OCI-LY7 (cell line): Measurements from ENCODE around the gene NTM.

Experiments used
- EZH2phosphoT487 ChIP-seq: fragments of 200-600 bp; sonication (generic); IDR thresholded peaks from 2 replicates; pipeline ENCODE4 v1.6.1; 2018; ENCODE audit warnings: low read depth, borderline replicate concordance, mild to moderate bottlenecking, mixed run types, antibody characterized with exemption, low read length, moderate library complexity, mixed read lengths
- TF ChIP-seq, protein P1 (sequence below): fragments of 200-600 bp; sonication (generic); conservative IDR thresholded peaks from 2 replicates; pipeline ENCODE4 v1.5.1; 2014; ENCODE audit warnings: mild to moderate bottlenecking, antibody characterized with exemption, low read length, moderate library complexity, mixed read lengths

DNA sequence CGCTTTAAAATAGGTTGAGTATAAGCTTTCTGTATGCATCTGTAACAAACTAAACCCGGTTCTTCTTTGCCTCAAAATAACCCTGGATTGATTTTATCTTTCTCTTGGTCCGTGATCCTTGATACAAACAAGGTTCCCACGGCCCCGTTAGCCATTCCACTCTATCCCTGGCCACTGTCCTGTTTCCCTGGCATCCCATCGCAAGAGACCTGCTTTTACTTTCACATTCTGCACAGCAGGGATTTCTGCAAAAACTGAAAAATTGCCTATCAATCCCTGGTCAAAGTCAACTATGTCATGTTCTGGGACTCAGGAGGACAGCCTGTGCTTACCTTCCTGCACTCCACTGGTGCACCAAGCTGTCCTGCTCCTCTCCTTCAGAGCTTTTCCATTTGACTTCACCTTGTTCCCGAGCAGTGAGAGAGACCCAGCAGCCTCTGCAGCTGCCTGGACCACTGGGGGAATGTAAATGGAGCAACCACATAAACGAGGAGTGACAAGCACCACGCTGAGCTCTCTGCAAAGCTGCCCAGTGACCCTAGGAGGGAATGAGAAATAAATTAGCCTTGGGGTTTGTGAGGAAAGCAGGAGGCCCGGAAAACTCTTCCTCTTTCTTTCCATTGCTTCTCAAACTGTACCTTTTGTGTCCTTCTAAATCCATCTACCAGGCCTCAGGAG lies 175.9 kb downstream of the NTM start:
- TF ChIP-seq, protein P1, sequence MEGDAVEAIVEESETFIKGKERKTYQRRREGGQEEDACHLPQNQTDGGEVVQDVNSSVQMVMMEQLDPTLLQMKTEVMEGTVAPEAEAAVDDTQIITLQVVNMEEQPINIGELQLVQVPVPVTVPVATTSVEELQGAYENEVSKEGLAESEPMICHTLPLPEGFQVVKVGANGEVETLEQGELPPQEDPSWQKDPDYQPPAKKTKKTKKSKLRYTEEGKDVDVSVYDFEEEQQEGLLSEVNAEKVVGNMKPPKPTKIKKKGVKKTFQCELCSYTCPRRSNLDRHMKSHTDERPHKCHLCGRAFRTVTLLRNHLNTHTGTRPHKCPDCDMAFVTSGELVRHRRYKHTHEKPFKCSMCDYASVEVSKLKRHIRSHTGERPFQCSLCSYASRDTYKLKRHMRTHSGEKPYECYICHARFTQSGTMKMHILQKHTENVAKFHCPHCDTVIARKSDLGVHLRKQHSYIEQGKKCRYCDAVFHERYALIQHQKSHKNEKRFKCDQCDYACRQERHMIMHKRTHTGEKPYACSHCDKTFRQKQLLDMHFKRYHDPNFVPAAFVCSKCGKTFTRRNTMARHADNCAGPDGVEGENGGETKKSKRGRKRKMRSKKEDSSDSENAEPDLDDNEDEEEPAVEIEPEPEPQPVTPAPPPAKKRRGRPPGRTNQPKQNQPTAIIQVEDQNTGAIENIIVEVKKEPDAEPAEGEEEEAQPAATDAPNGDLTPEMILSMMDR: no peak
- no peak for TF ChIP-seq EZH2phosphoT487
